ENCODE data around the gene TBX10.

Gene TBX10

DNA sequence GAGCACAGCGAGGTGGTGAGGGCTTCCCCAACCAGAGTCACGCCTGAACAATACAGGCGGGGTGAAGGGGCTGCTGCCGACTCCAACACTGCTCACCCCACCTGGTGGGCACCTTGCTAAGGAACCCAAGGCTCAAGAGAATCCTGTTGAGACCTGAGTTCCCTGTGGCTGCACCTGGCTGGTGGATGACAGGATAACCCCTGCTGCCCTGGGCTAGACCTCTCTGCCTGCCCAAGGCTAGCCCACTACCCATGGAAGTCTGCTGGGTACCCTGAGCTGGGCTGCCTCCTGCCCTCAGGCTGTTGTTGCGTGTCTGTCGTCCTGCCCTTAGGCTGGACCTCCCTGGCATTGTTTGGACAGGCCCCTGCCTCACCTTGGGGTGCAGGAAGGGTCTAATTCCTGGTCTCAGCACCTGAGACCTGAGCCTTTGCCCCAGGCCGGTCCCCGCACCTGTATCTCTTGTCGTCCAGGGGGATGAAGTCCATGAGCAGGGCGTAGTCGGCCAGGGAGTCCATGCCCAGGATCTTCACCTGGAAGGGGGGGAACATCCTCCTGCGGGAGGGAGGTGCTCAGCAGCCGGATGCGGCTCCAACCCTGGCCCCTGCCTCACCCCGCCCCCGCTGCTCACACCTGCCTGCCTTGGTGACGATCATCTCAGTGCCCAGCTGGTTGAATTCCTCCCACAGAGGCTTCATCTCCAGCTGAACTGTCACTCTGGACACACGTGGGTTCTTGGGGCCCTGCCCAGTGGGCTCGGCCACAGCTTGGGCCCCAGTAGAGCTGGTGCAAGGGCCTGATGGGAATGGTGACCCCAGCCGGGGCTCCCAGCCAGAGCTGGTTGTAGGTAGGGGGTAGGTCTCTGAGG lies 5.0 kb downstream of the TBX10 start:
- TF ChIP-seq POLR2A (IDR thresholded peaks at IDR 0.05; ENCODE audit: low read depth, low read length), result no peak
- DNase-seq (ENCODE audit: insufficient read length, low spot score) (no peak), FAIRE-seq (no peak)

- TF ChIP-seq POLR2A (IDR thresholded peaks at IDR 0.05; ENCODE audit: low read depth, low read length), result no peak
- DNase-seq (ENCODE audit: insufficient read length, low spot score), result no peak
- FAIRE-seq, result no peak
Measured at GRCh38 chr11:67633758-67634365, 5.7 kb downstream of the TBX10 start.

GRCh38 chr11:67632982-67633755 lies 6.4 kb downstream of the TBX10 start:
- FAIRE-seq, result no peak
- no peak for TF ChIP-seq POLR2A (IDR thresholded peaks at IDR 0.05; ENCODE audit: low read depth, low read length)
- no peak for DNase-seq (ENCODE audit: insufficient read length, low spot score)

DNA sequence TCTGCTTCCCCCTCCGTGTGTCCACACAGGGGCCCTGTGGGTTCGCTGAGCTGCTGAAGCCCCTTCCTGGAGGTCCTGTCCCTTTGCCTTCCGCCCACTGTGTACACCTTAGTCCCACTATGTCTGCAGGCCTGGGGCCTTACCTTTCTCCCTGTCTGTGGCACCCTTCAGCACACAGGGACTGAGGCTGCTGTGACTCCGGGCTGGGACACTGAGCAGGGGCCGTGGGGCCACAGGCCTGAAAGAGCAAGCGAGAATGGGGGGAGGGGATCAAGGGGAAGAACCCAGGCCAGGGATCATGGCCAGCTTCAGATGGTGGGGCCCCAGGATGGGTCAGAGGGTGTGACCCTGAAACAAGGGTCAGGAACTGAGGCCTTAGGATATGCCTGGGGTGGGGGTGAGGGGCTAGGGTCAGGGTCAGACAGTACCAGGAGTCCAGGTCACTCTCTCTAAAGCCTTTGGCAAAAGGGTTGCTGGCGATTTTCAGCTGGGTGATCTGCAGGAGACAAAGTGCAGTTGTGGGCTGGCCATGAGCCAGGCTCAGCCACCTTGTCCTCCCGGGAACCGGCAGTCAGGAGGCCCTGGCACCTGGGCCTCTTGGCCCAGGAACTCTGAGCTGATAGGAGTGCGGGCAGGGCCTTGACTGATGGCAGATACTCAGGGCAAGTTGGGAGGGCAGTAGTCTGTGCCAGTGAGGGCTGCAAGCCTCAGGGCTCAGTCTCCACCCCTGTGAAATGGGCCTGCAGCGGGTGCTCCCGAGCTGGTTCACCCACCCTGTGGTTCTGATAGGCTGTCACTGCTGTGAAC lies 7.2 kb downstream of the TBX10 start:
- no peak for FAIRE-seq
- DNase-seq (ENCODE audit: insufficient read length, low spot score), result no peak
- TF ChIP-seq POLR2A (IDR thresholded peaks at IDR 0.05; ENCODE audit: low read depth, low read length), result no peak

GRCh38 chr11:67631853-67632174 lies 7.7 kb downstream of the TBX10 start:
- no peak for TF ChIP-seq POLR2A (IDR thresholded peaks at IDR 0.05; ENCODE audit: low read depth, low read length)
- FAIRE-seq (no peak), DNase-seq (ENCODE audit: insufficient read length, low spot score) (no peak)

GRCh38 chr11:67631411-67631810 lies 8.2 kb downstream of the TBX10 start:
- no peak for FAIRE-seq
- TF ChIP-seq POLR2A (IDR thresholded peaks at IDR 0.05; ENCODE audit: low read depth, low read length), result no peak
- no peak for DNase-seq (ENCODE audit: insufficient read length, low spot score)

DNA sequence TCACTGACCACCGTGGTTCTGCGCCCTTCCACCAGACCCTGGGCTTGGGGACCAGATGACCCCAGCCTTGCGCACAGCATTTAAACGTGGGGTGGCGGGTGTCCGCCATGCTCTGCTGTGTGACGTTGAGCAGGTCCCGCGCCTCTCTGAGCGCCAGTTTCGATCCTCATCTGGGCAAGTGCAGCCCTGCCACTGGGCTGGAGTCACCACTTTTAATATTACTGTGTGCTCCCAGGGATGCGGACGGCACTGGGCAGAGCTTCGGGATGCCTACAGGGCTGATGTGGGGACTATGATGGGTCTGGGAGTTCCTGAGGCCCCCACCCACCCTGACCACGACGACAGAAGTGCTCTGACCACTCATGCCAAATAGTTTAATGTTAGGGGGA lies 8.6 kb downstream of the TBX10 start:
- no peak for FAIRE-seq
- TF ChIP-seq POLR2A (IDR thresholded peaks at IDR 0.05; ENCODE audit: low read depth, low read length), result no peak
- DNase-seq (ENCODE audit: insufficient read length, low spot score), result no peak

GRCh38 chr11:67630228-67630942 lies 9.2 kb downstream of the TBX10 start:
- FAIRE-seq (no peak), DNase-seq (ENCODE audit: insufficient read length, low spot score) (peak; percentile 94)
- TF ChIP-seq POLR2A (IDR thresholded peaks at IDR 0.05; ENCODE audit: low read depth, low read length), result peak; percentile 54; the same call in 1 of the 2 replicates

DNA sequence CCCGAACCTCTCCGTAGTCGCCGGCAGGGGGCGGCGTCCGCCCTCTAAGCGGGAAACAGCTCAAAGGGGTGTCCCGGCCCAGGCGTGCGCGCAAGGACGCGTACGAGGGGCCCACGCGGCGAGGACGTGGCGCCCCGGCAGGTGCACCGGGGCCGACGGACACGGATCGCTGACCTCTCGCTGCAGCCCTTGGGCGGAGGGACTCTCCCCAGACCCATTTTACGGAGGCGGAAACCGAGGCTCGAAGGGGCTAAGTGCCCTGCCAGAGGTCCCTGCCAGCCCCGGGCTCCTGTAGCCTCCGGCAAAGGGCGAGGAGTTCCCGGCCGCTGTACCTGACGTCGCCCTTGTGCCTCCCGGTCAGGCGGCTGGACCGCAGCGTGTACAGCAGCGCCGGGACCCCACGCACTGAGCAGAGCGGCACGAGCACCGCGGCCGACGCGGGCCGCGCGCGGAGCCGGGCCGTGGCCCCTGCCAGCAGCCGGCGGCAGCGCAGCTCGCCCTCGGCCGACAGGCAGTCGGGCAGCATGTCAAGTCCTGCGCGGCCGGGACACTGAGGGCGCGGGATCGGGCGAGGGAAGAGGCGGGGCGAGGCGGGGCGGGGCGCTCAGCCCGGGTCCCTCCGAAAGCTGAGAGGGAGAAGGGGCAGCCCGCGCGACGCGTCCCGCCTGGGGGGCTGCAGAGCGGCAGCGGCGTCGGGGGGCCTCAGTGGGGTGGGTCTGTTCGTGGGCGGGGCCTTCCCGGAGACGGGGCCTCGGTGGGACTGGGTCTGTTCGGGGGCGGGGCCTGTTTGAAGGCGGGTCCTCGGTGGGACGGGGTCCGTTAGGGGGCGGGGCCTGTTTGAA lies 10.0 kb downstream of the TBX10 start, which contains the start of gene NUDT8:
NUDT8 (minus strand) TSS at position 552 of the 842 bp plus-strand sequence; CDS start at position 526, 26 bp downstream.
- TF ChIP-seq POLR2A (IDR thresholded peaks at IDR 0.05; ENCODE audit: low read depth, low read length), result peak; percentile 66
- peak; percentile 90 for DNase-seq (ENCODE audit: insufficient read length, low spot score)
- no peak for FAIRE-seq

GRCh38 chr11:67628710-67629385 lies 10.7 kb downstream of the TBX10 start:
- no peak for TF ChIP-seq POLR2A (IDR thresholded peaks at IDR 0.05; ENCODE audit: low read depth, low read length)
- DNase-seq (ENCODE audit: insufficient read length, low spot score) (no peak), FAIRE-seq (no peak)

GRCh38 chr11:67627812-67628624 lies 11.5 kb downstream of the TBX10 start:
- TF ChIP-seq POLR2A (IDR thresholded peaks at IDR 0.05; ENCODE audit: low read depth, low read length), result no peak
- no peak for FAIRE-seq
- no peak for DNase-seq (ENCODE audit: insufficient read length, low spot score)
